ENCODE measurements around the gene CARNS1.
A peak's percentile ranks its signal among the peaks of the same experiment; 100 is the strongest.
"Not testable (repeated sequence)": the region's sequence is repeated elsewhere in the genome, so short reads cannot be mapped to it uniquely, and the experiment has no call there.

The CARNS1 gene

GRCh38 chr11:67409781-67410368 is 5.6 kb upstream of the CARNS1 start:
- DNase-seq (ENCODE audit: low read depth in 2 of 2), result no peak

DNA sequence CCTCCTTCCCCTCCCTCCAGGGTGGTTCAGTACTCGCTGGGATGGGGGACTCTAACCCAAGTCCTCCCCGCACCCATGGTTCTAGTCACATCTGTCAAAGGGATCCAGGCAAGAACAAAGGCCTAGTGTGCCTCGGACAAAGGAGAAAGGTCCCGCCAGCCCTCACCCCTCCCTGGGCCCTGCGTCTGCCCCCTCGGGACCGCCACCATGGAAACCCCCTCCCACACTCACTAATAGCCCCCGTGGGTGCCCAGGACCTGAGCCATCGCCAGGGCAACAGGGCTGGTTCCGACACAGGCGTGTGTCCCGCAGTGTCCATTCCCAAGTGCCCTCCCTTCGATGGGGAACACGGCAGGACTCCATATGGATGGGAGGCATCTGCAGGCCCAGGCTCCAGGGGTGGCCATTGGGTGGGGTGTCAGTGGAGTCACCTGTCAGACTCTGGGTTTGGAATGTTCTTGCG is 5.1 kb upstream of the CARNS1 start:
- no peak for DNase-seq (ENCODE audit: low read depth in 2 of 2)

DNA sequence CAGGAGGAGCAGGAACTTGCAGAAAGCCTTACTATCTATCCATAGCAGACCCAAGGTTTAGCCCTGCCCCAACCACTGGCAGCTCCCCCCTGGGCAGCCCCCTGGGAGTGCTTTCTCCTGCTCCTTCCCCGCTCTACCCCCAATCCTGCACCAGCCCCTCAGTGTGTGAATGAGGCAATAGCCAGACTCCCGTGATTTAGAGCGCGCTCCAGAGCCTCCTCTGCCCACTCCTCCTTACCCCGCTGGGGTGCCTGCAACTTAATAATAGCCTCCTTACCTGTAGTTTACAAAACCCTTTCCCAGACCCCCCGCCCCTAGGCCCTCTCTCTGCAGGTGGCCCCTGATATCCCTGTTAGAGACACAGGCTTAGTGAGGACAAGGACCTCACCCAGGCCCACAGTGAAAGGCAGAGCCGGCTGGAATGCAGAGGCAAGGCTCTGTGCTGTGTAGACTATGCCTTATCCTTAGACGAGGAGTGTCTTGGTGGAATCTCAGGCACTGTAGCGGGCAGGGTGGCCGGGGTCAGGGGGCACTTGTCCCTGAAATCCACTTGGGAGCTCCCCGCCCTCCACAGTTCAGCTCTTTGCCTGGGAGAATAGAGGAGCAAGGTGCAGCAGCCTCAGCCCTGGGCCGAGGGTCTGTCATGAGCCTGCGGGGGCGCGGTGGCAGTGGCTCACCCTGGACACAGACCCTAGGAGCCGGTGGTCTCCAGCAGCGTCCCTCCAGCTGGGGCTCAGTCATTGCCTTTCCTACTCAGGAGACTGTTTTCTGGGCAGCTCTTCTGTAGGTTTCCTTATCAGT is 4.3 kb upstream of the CARNS1 start:
- DNase-seq (ENCODE audit: low read depth in 2 of 2), result no peak

DNA sequence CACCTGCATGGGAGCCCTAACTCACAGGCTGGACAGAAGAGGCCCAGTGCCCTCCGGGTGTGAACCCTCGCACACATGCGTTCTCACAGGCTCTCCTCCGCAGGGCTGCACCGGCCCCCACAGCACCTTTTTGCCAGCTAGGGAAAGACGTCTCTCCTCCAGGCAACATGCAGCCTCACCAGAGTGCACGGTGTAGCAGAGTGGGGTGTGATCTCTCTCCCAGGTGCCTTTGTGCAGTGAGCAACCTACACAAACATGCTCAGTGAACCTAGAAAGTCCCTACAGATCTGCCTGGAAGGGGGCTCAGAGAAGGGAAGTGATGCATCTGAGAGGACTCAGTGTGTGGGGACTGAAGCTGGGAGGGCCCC is 3.7 kb upstream of the CARNS1 start:
- no peak for DNase-seq (ENCODE audit: low read depth in 2 of 2)

GRCh38 chr11:67412495-67413179 is 2.8 kb upstream of the CARNS1 start:
- no peak for DNase-seq (ENCODE audit: low read depth in 2 of 2)

- no peak for DNase-seq (ENCODE audit: low read depth in 2 of 2)
Observed at GRCh38 chr11:67413266-67413849, 2.1 kb upstream of the CARNS1 start.

GRCh38 chr11:67416416-67417335 is 1.2 kb downstream of the CARNS1 start:
- peak; percentile 66 to 74 for DNase-seq (ENCODE audit: low read depth in 2 of 2)

- no peak for DNase-seq (ENCODE audit: low read depth in 2 of 2)
Observed at GRCh38 chr11:67417425-67417824, 1.9 kb downstream of the CARNS1 start.

DNA sequence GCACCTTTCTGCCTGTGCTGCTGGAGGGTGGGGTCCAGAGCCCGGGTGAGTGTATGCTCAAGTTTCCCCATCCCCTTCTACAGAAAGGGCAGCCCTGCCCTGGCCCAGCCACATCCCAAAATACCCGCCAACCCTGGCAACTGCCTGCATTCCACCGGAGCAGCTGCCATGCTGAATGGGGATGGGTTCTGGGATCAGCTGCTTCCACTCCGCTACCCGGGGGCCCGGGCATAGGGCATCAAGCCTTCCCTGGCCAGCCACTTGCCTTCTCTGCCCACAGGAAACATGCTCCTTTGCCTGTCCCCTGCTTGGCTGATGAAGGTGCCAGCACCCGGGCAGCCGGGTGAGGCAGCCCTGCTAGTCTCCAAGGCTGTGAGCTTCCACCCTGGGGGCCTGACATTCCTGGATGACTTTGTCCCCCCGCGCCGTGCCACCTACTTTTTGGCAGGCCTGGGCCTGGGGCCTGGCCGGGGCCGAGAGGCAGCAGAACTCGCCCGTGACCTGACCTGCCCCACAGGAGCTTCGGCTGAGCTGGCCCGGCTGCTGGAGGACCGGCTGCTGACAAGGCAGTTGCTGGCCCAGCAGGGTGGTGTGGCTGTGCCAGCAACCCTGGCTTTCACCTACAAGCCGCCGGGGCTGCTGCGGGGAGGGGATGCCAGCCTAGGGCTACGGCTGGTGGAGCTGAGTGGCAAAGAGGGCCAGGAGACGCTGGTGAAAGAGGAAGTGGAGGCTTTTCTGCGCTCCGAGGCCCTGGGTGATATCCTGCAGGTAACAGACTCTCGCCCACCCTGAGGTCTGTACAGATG is 3.2 kb downstream of the CARNS1 start:
- DNase-seq (ENCODE audit: low read depth in 2 of 2), result no peak

DNA sequence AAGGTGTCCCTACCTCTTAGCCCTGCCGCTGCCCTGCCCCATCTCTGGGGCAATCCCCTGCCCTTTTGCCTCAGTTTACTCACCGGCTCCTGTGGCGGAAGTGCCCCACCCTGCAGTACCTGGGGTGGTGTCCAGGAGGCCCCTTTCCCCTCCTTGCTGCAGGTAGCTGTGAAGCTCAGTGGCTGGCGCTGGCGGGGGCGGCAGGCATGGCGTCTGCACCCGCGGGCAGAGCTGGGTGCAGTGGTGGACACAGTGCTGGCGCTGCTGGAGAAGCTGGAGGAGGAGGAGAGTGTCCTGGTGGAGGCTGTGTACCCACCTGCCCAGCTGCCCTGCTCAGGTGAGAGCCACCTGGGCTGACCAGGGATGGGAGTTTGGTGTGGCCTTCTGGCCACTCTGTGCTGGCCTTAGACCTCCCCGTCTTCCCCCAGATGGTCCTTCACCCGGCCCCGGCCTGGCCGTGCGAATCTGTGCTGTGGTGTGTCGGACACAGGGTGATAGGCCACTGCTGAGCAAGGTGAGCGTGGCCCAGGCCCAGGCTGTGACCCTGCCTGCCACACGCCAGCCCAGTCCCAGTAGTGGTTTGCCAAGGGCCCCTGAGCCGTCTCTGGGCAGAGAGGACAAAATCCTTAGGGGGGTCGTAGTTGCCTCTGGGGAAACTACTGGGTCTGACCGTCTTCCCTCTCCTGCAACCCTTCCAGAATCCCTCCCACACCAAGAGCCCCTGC is 4.0 kb downstream of the CARNS1 start:
- DNase-seq (ENCODE audit: low read depth in 2 of 2), result no peak

DNA sequence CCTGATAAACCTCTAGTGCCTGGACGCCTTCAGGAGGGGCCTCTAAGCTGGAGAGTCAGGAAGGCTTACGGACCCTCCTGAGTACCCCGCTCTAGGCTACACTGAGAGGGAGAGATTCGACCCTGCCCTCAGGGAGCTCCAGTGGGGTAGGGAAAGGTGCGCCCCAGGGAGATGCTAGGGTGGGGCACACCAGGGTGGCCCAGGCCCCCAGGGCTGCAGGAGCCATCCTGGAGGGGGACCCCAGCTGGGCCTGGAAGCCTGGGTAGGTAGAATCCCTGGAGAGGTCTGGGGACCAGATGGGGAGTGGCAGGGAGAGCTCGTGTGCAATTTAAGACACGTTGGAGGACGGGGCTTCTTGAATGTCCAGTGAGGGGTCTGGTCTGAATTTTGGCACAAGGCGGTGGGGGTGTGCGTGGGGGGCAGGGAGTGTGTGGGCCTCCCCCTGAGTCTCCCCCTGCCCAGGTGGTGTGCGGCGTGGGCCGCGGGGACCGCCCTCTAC is 4.7 kb downstream of the CARNS1 start:
- DNase-seq (ENCODE audit: low read depth in 2 of 2), result no peak

GRCh38 chr11:67420646-67421429 is 5.4 kb downstream of the CARNS1 start:
- DNase-seq (ENCODE audit: low read depth in 2 of 2), result peak; percentile 95 to 99

GRCh38 chr11:67421430-67422031 is 6.1 kb downstream of the CARNS1 start:
- DNase-seq (ENCODE audit: low read depth in 2 of 2), result no peak

GRCh38 chr11:67422891-67423290 is 7.4 kb downstream of the CARNS1 start:
- no peak for DNase-seq (ENCODE audit: low read depth in 2 of 2)

- no peak for DNase-seq (ENCODE audit: low read depth in 2 of 2)
Observed at GRCh38 chr11:67423466-67423865, 8.0 kb downstream of the CARNS1 start.

- no peak for DNase-seq (ENCODE audit: low read depth in 2 of 2)
Observed at GRCh38 chr11:67423891-67424613, 8.6 kb downstream of the CARNS1 start.

DNA sequence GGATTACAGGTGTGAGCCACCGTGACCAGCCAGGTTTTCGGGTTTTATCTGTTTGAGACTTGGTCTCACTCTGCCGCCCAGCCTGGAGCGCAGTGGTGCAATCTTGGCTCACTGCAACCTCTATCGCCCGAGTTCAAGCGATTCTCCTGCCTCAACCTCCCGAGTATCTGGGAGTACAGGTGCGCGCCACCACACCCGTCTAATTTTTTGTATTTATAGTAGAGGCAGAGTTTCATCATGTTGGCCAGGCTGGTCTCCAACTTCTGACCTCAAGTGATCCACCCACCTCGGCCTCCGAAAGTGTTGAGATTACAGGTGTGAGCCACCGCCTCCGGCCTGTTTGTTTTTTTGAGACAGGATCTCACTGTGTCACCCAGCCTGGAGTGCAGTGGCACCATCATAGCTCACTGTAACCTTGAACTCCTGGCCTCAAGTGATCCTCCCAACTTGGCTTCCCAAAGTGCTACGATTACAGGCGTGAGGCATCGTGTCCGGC is 11.9 kb downstream of the CARNS1 start:
- not testable (repeated sequence) for DNase-seq (ENCODE audit: low read depth in 2 of 2)
